ENCODE measurements around the gene ZC3H4.

DNA sequence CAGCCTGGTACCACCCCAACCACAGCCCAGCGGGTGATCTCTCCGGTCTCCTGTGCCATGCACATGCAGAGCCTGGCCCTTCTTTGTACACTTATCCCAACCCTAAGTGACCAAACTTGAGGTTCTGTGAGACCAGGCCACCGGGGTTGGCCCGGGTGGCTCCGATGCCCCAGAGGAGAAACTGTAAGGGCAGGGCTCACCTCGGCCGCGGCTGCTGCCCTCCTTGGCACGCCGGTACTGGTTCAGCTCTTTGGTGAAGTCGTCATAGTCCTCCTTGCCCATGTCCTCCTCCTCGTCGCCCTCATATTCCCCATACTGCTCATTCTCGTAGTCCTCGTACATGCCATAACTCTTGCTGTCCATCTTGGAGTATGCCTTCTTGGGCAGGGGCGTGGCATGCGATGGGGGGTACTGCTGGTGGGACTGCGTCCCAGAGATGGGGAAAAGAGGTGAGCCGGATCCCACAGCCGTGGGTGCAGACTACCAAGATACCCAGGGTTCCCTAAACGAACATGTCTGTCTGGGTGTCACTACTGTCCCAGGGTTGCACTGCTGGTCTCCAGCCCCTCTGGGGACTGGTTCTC, 23.7 kb downstream of the ZC3H4 start:
- no peak for TF ChIP-seq POLR2AphosphoS5 (IDR thresholded peaks at IDR 0.05)
- TF ChIP-seq, protein P1, sequence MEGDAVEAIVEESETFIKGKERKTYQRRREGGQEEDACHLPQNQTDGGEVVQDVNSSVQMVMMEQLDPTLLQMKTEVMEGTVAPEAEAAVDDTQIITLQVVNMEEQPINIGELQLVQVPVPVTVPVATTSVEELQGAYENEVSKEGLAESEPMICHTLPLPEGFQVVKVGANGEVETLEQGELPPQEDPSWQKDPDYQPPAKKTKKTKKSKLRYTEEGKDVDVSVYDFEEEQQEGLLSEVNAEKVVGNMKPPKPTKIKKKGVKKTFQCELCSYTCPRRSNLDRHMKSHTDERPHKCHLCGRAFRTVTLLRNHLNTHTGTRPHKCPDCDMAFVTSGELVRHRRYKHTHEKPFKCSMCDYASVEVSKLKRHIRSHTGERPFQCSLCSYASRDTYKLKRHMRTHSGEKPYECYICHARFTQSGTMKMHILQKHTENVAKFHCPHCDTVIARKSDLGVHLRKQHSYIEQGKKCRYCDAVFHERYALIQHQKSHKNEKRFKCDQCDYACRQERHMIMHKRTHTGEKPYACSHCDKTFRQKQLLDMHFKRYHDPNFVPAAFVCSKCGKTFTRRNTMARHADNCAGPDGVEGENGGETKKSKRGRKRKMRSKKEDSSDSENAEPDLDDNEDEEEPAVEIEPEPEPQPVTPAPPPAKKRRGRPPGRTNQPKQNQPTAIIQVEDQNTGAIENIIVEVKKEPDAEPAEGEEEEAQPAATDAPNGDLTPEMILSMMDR (IDR thresholded peaks at IDR 0.05) = no peak
- TF ChIP-seq POLR2A (IDR thresholded peaks at IDR 0.05) = no peak
- TF ChIP-seq EP300 (IDR thresholded peaks at IDR 0.05) = no peak

All from gastroesophageal sphincter (tissue), 3 donors.